Loucy (cell line): Measurements from ENCODE around the gene CUX1.

Experiments used
- H2AFZ ChIP-seq: fragments of 200-600 bp; sonication (generic); 2 replicates; pipeline ENCODE4 v1.6.0; 2016; ENCODE audit warnings: antibody characterized with exemption, mild to moderate bottlenecking, low read length, moderate library complexity
- H3F3A ChIP-seq: fragments of 200-600 bp; 2 replicates; pipeline ENCODE4 v1.6.0; 2016; ENCODE audit warnings: antibody characterized with exemption, low read depth, mild to moderate bottlenecking
- H3K27me3 ChIP-seq: fragments of 200-600 bp; sonication (generic); 2 replicates; pipeline ENCODE4 v1.6.1; 2014; ENCODE audit warnings: low read length, mild to moderate bottlenecking; ENCODE audit not compliant: insufficient read depth, poor library complexity, severe bottlenecking
- H3K36me3 ChIP-seq: fragments of 200-600 bp; sonication (generic); 2 replicates; pipeline ENCODE4 v1.6.1; 2016; ENCODE audit warnings: low read length; ENCODE audit not compliant: insufficient read depth
- H3K4me1 ChIP-seq: fragments of 200-600 bp; sonication (generic); 2 replicates; pipeline ENCODE4 v1.5.1; 2014; ENCODE audit warnings: low read length, mild to moderate bottlenecking; ENCODE audit not compliant: insufficient read depth, poor library complexity, severe bottlenecking
- H3K4me2 ChIP-seq: fragments of 200-600 bp; sonication (generic); 2 replicates; pipeline ENCODE4 v1.6.0; 2014; ENCODE audit warnings: antibody characterized with exemption, low read length, low read depth, mild to moderate bottlenecking; ENCODE audit not compliant: poor library complexity, severe bottlenecking
- H3K4me3 ChIP-seq: fragments of 200-600 bp; sonication (generic); 2 replicates; pipeline ENCODE4 v1.5.1; 2014; ENCODE audit warnings: low read length, mild to moderate bottlenecking, mixed read lengths; ENCODE audit not compliant: poor library complexity, severe bottlenecking
- H3K79me2 ChIP-seq: fragments of 200-600 bp; sonication (generic); 2 replicates; pipeline ENCODE4 v1.6.1; 2014; ENCODE audit warnings: low read length; ENCODE audit not compliant: insufficient read depth
- H3K9ac ChIP-seq: fragments of 200-600 bp; sonication (generic); 2 replicates; pipeline ENCODE4 v1.6.0; 2014; ENCODE audit warnings: mild to moderate bottlenecking, low read depth, low read length, moderate library complexity; ENCODE audit not compliant: poor library complexity, severe bottlenecking
- H3K9me2 ChIP-seq: fragments of 200-600 bp; sonication (generic); replicated peaks from 2 replicates; pipeline ENCODE4 v1.6.1; 2016; ENCODE audit warnings: low read depth, low read length, mixed read lengths
- H3K9me3 ChIP-seq: fragments of 200-600 bp; sonication (generic); 2 replicates; pipeline ENCODE4 v1.6.1; 2014; ENCODE audit warnings: mild to moderate bottlenecking, antibody characterized with exemption, low read length, low read depth; ENCODE audit not compliant: insufficient read depth
- H4K20me1 ChIP-seq: fragments of 200-600 bp; sonication (generic); 2 replicates; pipeline ENCODE4 v1.6.0; 2014; ENCODE audit warnings: antibody characterized with exemption, low read length, mild to moderate bottlenecking; ENCODE audit not compliant: insufficient read depth, poor library complexity, severe bottlenecking
- CTCF ChIP-seq: fragments of 200-600 bp; sonication (generic); conservative IDR thresholded peaks from 2 replicates; pipeline ENCODE4 v1.5.1; 2014; ENCODE audit warnings: mild to moderate bottlenecking, antibody characterized with exemption, low read length
- EZH2phosphoT487 ChIP-seq: fragments of 200-600 bp; IDR thresholded peaks from 2 replicates; pipeline ENCODE4 v1.6.1; 2018; ENCODE audit warnings: antibody characterized with exemption, mild to moderate bottlenecking, moderate library complexity, borderline replicate concordance

CUX1 gene

GRCh38 chr7:102192790-102193189 lies 375.4 kb downstream of the CUX1 start:
- no peaks in the 10 kb centered on the region for H3K4me1 ChIP-seq
- no peaks in the 10 kb centered on the region for H3K27me3 ChIP-seq
- H3K4me2 ChIP-seq, result no peak overlapping the region
- TF ChIP-seq EZH2phosphoT487 (no peak), CTCF (no peak)
- no peaks in the 10 kb centered on the region for H3F3A ChIP-seq
- H3K9me3 ChIP-seq, result no peaks in the 10 kb centered on the region
- H2AFZ ChIP-seq, result no peak overlapping the region
- H3K9me2 ChIP-seq, result no peaks in the 10 kb centered on the region
- H4K20me1 ChIP-seq, result no peaks in the 10 kb centered on the region
- no peaks in the 10 kb centered on the region for H3K79me2 ChIP-seq
- peaks cover 80% of the 10 kb centered on the region; the same call in 1 of the 2 replicates for H3K36me3 ChIP-seq
- no peak overlapping the region for H3K4me3 ChIP-seq
- no peak overlapping the region for H3K9ac ChIP-seq

DNA sequence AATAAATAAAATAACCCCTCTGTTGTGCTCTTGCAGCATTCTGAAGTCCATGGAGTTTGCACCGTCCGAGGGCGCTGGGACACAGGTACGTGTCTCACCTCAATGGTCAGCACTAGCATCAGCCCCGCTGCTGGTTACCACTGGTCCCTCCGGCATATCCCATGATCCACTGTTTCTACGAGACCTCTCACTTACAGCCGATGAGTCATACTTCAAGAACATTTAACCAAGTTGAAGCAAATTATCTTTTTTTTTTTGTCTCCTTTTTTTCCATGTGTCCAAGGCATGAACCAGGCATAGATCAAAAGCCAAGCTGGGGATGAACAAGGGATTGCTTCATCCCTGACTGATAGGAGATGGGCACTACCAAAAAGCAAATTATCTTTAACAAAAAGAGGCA lies 376.4 kb downstream of the CUX1 start:
- TF ChIP-seq EZH2phosphoT487 (no peak), CTCF (no peak)
- no peaks in the 10 kb centered on the region for H3F3A ChIP-seq
- no peak overlapping the region for H2AFZ ChIP-seq
- H3K36me3 ChIP-seq, result peaks cover 88% of the 10 kb centered on the region; the same call in 1 of the 2 replicates
- H3K4me1 ChIP-seq, result no peaks in the 10 kb centered on the region
- no peaks in the 10 kb centered on the region for H3K9me3 ChIP-seq
- H3K9me2 ChIP-seq, result no peaks in the 10 kb centered on the region
- H3K4me3 ChIP-seq, result no peak overlapping the region
- H3K4me2 ChIP-seq, result no peak overlapping the region
- H3K27me3 ChIP-seq, result no peaks in the 10 kb centered on the region
- H4K20me1 ChIP-seq, result no peaks in the 10 kb centered on the region
- H3K9ac ChIP-seq, result no peak overlapping the region
- no peaks in the 10 kb centered on the region for H3K79me2 ChIP-seq

- H3K79me2 ChIP-seq, result no peaks in the 10 kb centered on the region
- H3K36me3 ChIP-seq, result peaks cover 90% of the 10 kb centered on the region; the same call in 1 of the 2 replicates
- no peaks in the 10 kb centered on the region for H3K27me3 ChIP-seq
- no peaks in the 10 kb centered on the region for H3K9me3 ChIP-seq
- H4K20me1 ChIP-seq, result no peaks in the 10 kb centered on the region
- H3K4me1 ChIP-seq, result no peaks in the 10 kb centered on the region
- H3K4me3 ChIP-seq, result no peak overlapping the region
- H3K4me2 ChIP-seq, result no peak overlapping the region
- no peaks in the 10 kb centered on the region for H3F3A ChIP-seq
- H3K9me2 ChIP-seq, result no peaks in the 10 kb centered on the region
- H2AFZ ChIP-seq, result no peak overlapping the region
- H3K9ac ChIP-seq, result no peak overlapping the region
- no peak for TF ChIP-seq EZH2phosphoT487
- no peak for TF ChIP-seq CTCF
Observed at GRCh38 chr7:102195361-102195760, 377.9 kb downstream of the CUX1 start.
